G401 (cell line): ENCODE data around the gene AKAP13. TPM values are rescaled to one million over a fixed set of nuclear protein-coding genes. Genes with fewer than 3 reads are reported as not detected.
"Not testable (repeated sequence)": the region's sequence is repeated elsewhere in the genome, so short reads cannot be mapped to it uniquely, and the experiment has no call there.

Experiments
- DNase-seq: peaks from one replicate; pipeline ENCODE4 v3.0.0-alpha.2; 2015; ENCODE audit warnings: low spot score
- in situ Hi-C: cut with HindIII; loops from 2 replicates; pipeline ENCODE4 v1.10.0; 2016; ENCODE audit warnings: low sequenced_read_pairs, mixed read lengths
- total RNA-seq: library from RNA; depleted of rRNA; stranded (reverse); fragments of >200 nt; shearing (Covaris generic); gene quantifications from 2 replicates; pipeline ENCODE4 v1.2.3, GENCODE V29; 2014

The AKAP13 gene
- total RNA-seq, 1 experiment from 2014 or later = 39.2 TPM

DNA sequence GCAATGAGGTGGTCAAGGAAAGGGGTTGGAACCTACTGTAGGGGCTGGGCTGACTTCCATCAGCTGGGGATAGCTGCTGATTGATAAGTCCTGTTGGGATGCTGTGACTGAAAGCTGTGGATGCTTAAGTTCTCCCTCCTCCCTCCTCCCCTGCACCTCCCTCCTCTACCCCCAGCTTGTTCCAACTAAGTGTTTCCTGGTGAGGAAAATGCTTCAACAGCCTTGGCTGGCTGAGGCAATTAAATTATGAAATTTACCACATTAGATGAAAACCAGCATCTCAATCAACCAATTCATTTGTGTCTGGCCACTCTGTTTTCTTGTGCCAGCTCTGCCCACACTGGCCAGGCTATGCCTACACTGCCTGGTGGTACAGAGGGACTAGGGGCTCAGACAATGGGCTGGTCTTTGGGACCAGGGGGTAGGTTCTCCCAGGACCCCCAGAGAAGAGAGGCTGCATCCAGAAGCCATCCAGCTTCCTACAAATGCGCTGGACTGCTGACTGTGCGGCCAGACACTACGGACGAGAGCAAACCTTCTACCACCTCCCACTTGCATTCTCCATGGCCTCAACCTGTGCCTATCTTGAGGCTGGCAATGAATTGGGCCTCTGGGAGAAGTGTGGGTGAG, 411.8 kb downstream of the AKAP13 start:
- no peak for DNase-seq
- in situ Hi-C loops = no loop called here

DNA sequence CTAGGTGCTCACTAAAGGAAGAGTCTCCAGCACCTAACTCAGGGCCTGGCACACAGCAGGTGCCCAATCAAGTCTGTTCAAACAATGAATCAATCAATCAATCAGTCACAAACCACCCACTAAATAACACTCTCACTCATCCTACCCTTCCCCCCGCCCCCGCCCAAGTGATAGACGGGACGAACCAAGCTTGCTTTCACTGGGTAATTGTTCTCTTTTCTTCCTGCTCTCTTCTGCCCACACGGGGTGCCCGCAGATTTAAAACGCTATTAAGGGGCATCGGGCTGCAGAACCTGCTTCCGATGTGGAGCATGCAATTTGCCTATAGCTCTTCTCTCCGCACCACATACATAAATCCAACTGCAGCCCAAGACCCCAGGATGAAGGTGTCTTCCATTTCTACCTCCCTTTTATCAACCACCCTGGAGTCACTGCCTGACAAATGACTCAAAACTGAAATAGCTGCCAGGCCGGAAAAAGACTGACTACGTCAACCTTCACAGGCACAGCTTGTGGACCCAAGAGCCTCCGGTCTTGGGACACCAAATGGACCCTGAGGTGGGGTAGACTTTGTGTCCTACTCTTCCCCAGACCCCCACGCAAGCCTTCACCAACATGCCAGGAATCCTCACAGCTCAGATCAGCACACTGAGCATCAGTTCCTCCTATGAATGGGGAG, 412.6 kb downstream of the AKAP13 start:
- no peak for DNase-seq
- in situ Hi-C loops = no loop called here

DNA sequence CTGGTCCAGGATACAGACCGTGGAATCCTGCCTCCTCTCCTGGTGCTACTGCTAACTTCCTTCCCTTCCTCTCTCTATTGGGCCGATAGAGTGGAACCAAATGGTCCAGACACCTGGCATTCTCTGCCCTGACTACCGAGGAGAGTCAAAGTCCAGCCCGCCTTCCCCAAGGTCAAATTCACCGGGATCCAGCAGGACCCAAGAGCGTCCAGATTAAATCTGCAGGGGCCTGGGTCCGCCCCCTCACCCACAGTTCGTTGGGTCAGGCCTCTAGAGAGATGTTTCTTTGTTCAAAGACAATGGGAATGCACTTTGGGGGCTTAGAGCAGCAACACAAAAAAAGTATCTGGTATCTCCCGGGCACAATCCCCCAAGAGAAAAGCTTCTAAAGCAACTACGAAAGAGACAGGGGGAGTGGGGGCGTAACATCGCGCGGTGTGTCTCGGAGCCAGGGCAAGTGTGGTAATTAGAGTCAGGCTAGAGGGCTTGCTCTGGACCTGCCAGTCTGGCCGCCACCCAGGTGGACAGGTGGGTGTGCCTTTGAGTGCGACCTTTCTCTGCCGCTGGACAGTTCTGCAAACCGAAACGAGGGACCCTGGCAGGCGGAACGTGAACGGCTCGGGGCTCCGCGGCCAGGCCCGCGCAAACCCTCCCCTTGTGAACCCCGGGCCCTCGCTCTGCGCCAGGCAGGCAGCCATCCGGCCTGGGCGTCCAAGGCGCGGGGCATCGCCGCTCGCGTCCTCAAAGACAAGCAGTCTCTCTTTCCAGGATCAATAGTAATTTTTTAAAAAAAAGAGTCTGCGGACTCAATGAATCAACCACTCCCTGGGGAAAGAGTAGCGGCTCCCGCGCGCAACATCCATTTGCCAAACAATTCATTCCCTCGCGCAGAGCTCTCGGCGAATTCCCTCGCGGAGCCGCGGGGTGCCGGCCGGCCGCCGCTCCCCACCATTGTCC, 413.5 kb downstream of the AKAP13 start:
- in situ Hi-C loops = no loop called here
- peak; percentile 44 for DNase-seq

DNA sequence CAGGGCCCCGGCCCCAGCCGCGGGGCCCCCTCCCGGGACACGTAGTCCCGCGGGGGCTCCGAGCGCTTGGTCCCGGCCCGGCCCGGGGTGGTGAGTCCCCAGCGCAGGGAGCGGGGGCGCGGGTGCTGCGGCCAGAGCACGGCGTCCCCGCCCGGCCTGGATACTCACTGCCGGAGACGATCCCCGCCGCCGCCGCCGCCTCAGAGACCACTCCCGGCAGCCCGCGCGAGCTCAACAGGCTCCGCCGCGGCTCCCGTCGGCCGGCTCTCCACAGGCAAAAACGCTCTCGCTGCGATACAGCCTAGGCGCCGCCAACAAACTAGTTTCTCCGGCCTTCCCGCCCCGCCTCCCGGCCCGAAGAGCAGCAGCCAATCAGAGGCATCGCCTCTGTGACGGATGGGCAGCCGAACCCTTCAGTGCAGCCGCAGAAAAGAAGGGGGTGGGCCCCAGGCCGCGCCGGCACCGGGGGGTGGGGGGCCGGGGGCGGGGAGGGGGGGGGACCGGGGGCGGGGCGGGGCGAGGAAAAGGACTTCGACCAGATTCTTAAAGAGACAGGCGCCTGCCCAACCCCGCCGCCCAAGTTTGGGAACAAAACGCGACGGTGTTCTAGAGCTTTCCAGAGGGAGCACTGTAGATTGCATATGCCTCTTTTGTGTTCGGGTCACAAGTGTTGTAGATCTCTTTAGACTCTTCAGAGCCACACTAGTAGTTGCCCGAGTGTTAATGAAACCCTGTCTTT, 414.4 kb downstream of the AKAP13 start, which contains the start of gene KLHL25:
KLHL25 (minus strand) TSS at position 328 of the 739 bp plus-strand sequence. CDS start 25,115 bp downstream, outside the sequence.
- in situ Hi-C loops = no loop called here

DNA sequence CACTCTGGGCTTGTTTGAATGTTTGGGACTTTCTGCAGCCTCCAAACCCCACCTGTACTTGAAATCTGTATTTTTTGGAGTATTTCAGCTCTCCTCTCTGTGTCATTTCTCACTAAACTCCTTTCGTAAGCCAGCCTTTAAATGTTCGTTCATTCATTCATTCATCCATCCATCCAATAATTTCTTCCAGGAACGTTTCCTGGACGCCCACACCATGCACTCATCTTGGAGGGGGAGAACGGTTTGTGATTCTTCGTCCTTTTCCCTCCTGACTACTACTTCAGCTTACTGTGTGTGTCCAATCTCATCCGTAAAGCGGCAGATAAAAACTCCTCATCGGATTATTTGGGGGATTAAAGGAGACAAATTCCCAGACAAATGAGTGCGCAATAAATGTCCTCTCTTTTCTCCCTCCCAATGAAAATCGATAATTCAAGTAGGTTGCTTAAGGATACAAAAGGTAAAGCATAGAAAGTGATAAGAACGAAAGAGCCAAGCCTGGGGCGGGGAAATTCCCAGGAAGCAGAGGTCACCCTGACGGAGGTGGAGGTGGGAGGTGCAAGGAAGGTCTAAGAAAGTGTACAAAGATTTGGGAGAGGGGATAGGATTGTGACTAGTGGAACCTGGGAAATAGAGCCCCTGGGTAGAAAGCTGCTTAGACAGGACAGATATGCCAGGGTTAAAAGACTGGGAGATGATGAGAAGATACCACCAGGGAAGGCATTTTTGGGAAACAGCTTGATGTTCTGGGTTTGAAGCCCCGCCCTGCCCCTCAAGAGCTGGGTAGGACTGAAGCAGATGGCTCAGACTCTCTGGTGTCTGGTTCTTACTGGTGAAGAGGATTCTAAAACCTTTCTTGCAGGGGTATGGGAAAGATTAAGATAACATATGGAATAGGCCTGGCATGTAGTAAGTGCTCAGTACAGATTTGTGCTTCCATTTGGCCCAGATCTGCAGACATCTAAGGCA, 415.2 kb downstream of the AKAP13 start:
- no peak for DNase-seq
- in situ Hi-C loops = no loop called here

More for the DNA sequence above, 414.4 kb downstream of the AKAP13 start, which contains the start of gene KLHL25:
- DNase-seq = peak; percentile 96

DNA sequence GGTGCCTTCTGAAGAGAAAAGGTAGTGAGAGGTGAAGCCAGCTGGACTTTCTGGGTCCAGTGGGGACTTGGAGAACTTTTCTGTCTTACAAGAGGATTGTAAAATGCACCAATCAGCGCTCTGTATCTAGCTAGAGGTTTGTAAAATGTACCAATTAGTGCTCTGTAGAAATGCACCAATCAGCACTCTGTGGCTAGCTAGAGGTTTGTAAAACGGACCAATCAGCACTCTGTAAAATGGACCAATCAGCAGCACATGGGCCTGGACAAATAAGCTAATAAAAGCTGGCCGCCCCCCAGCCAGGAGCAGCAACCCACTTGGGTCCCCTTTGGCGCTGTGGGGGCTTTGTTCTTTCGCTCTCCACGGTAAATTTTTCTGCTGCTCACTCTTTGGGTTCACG, 416.0 kb downstream of the AKAP13 start:
- DNase-seq, in situ Hi-C loops: not testable (repeated sequence)
